Neural cell (in vitro differentiated cells): Measurements from ENCODE around the gene DIAPH2.

Experiments
- EP300 ChIP-seq: fragments of 450-650 bp; conservative IDR thresholded peaks from 2 replicates; pipeline ENCODE4 v1.6.1; 2014; ENCODE audit warnings: antibody characterized with exemption, mild to moderate bottlenecking, moderate library complexity; ENCODE audit not compliant: poor library complexity, severe bottlenecking
- EZH2 ChIP-seq: fragments of 200-600, 300-800 bp; shearing (Covaris generic), sonication (generic); IDR thresholded peaks from 2 replicates; pipeline ENCODE4 v1.6.1; 2014; ENCODE audit warnings: antibody characterized with exemption, low read length, borderline replicate concordance, mild to moderate bottlenecking; ENCODE audit not compliant: insufficient read depth, poor library complexity, severe bottlenecking
- POLR2AphosphoS5 ChIP-seq: IDR thresholded peaks from 2 replicates; pipeline ENCODE4 v1.6.1; 2012
- RAD21 ChIP-seq: fragments of 450-650 bp; conservative IDR thresholded peaks from 2 replicates; pipeline ENCODE4 v1.6.1; 2014; ENCODE audit warnings: antibody characterized with exemption, mild to moderate bottlenecking, moderate library complexity
- TF ChIP-seq, protein P1 (sequence below): fragments of 450-650 bp; IDR thresholded peaks from 2 replicates; pipeline ENCODE4 v1.5.1; 2014; ENCODE audit warnings: antibody characterized with exemption, mild to moderate bottlenecking, moderate library complexity; ENCODE audit not compliant: poor library complexity, severe bottlenecking

DNA sequence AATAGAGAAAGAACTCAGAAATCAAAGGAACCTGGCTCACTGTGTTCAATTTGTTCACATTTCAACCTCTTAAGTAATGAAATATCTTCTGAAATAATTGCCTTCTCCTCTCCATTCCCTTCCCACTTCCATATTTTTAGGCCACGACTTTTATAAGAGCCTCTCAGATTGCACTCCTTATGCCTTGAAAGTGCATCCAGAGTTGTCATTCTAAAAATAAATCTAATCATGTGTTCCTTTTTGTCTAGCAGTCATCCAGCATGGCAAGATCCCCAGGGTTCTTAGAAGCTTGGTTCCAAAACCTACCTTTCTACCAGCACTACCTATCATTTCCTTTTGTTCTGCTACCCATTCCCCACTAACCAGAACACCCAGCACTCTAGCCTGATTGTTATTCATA is 156.7 kb downstream of the DIAPH2 start:
- TF ChIP-seq, protein P1, sequence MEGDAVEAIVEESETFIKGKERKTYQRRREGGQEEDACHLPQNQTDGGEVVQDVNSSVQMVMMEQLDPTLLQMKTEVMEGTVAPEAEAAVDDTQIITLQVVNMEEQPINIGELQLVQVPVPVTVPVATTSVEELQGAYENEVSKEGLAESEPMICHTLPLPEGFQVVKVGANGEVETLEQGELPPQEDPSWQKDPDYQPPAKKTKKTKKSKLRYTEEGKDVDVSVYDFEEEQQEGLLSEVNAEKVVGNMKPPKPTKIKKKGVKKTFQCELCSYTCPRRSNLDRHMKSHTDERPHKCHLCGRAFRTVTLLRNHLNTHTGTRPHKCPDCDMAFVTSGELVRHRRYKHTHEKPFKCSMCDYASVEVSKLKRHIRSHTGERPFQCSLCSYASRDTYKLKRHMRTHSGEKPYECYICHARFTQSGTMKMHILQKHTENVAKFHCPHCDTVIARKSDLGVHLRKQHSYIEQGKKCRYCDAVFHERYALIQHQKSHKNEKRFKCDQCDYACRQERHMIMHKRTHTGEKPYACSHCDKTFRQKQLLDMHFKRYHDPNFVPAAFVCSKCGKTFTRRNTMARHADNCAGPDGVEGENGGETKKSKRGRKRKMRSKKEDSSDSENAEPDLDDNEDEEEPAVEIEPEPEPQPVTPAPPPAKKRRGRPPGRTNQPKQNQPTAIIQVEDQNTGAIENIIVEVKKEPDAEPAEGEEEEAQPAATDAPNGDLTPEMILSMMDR: no peak
- no peak for TF ChIP-seq RAD21
- no peak for TF ChIP-seq EZH2
- no peak for TF ChIP-seq POLR2AphosphoS5
- no peak for TF ChIP-seq EP300
